Hematopoietic multipotent progenitor cell (in vitro differentiated cells): ENCODE data around the gene ILF2. TPM values are rescaled to one million over a fixed set of nuclear protein-coding genes. Genes with fewer than 3 reads are reported as not detected.

ENCODE experiments used
- DNase-seq, 3 donors: peaks; one replicate each; pipeline ENCODE4 v3.0.0-alpha.2; 2011 to 2015; ENCODE audit warnings: low read depth in 2 of 3, low spot score in 2 of 3
- total RNA-seq: library from RNA; depleted of rRNA; stranded (reverse); fragments of >200 nt; gene quantifications from one replicate; pipeline ENCODE4 v1.2.3, GENCODE V29; 2012

ILF2 gene
- total RNA-seq, 1 donor = 225 TPM

DNA sequence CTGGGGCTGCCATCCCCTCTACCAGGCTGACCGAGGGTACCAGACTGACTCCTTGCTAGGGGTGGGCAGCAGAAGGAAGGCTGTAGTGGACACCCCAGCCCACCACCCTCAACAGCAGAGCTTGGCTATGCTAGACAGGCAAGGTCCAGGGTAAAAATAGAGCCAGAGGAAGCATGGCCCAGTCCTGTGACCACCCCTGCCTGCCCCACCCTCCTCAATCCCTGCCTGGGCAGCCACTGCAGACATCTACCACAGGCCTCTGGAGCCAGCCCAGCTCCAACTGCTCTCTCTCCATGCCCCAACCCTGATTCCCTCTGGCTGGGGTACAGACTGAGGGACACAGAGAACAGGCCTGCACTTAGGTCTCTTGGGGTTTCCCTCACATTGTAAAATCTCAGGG lies 40.8 kb downstream of the ILF2 start:
- no peak for DNase-seq

- DNase-seq = no peak
Observed at GRCh38 chr1:153629343-153629665, 41.5 kb downstream of the ILF2 start.

GRCh38 chr1:153628638-153629342 lies 42.0 kb downstream of the ILF2 start:
- no peak for DNase-seq

DNA sequence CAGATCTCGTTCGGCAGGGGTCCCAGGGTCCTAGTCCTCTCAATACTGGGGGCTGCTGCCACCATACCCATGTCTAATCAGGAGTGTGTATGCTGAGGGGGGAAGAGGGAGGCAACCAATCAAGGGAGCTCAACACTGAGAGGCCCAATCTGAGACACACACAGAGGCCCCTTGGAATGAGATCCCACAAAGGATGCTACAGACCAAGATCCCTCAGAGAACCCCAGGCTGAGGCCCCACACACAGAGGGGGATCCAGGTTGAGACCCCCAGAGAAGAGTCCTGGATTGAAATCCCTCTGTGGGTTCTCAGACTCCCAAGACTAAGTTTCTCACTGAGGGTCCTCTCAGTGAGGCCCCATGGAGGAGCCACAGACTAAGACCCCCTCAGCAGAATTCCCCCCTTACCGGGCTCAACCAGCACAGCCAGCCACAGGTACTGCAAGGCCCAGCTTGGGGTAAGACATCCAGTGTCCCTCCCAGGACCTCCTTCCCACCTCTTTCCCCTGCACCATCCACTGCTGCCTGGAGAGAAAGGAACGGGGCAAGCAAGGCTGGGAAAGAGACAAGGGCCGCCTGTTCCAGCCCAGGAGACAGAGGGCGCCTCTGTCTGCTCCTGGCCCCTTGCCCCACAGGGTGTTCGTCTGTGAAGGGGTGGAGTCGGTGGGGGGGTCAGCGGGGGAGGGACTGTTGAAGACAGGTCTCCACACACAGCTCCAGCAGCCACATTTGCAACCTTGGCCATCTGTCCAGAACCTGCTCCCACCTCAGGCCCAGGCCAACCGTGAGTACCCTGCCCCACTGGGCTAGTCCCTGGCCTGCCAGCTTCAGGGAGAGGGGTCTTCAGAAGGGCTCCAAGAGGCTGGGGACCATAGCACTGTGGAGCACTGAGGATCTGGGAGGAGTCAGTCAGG lies 42.8 kb downstream of the ILF2 start, which contains the start of gene S100A1:
Gene S100A1, plus strand, starts transcription at position 720 of the 912 bp plus-strand sequence. CDS start 2,088 bp downstream, outside the sequence.
- no peak for DNase-seq

DNA sequence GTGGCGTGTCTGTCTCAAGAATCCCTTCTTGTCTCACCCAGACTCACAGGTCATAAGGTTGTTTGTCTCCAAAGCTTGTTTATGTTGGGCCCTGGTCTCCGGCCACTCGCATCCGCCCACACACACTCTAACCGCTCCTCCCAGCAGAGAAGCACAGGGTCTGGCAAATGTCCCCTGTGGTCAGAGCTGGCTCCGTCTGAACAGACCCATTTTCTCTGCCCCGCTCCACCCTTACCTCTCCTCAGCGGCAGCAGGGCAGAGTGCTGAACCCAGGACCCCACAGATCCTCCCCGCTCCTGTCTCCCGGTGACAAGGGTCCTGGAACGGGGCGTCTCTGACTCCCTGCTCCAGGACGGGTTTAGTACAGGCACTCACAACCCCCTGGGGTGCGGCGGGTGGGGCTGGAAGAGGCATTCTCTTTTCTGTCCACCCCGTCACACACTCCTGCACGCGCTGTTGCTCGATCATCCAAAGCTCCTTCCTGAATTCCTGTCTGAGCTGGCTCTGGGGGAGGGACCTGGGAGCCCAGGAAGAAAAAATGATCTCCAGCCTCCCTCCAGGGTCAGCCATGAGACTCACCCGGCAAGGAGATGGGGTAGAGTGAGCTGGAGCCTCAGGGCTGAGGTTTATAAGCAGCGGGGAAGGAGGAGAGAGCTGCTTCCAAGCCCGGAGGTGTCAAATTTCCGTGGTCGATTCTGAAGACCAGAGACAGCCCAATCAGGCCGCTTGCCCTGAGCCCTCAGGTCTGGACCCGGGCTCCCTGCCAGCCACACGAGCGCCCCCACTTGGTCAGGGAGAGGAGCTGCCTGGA lies 43.7 kb downstream of the ILF2 start, which contains the start of gene S100A13:
Gene S100A13, minus strand, starts transcription at position 602 of the 811 bp plus-strand sequence. CDS start 1,033 bp downstream, outside the sequence.
- DNase-seq = peak in 2 of 3 donors; percentile 44 to 62

DNA sequence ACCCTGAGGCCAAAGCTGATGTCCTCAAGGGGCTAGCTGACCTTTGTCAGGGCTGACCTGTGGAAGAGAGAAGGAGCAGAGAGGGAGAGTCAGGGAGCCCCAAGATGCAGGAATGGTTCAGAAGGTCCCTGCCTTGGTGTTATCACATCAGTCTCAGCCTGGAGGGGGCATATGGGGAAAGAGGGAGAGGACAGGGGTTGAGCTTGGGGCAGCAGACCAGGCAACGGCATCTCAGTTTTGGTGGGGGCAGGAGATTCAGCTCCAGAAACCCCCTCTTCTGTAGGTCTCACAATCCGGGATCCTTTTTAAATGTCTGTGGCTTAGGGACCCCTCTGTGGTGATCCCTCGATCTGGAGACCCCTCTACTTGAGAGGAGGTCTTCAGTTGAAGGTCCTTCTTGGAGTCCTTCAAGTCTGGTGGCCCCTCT lies 44.3 kb downstream of the ILF2 start:
- no peak for DNase-seq

GRCh38 chr1:153624965-153625611 lies 45.7 kb downstream of the ILF2 start:
- no peak for DNase-seq

DNA sequence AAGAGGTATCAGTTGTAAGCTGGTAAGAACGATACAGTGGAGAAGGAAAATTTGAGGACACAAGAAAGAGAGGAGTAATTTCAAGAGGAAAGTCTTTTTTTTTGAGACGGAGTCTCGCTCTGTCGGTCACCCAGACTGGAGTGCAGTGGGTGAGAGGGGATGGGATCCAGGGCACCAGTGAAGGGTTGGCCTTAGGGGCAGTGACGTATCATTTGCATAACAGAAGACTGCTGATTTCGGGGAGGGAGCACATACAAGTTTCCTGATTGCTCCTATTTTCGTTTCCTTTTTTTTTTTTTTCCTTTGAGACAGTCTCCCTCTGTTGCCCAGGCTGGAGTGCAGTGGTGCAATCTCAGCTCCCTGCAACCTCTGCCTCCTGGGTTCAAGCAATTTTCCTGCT lies 47.7 kb downstream of the ILF2 start:
- no peak for DNase-seq

DNA sequence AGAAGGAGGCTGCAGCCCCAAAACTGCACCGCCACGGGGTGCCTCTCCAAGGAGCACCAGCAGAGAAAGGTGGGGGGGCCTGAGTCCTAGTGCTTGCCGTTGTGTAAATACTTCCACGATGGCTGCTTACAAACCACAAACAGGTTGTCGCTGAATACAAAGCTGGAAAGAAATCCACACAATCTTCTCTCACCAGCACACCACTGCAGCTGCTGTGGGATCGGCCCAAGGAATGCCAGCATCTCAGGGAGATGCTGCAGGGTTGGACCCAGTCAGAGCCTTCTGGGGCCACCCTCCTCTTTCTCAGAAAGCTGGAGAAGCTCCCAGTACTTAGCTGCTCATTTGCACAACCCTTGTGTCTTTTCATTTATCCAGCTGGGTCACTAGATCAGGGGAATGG lies 51.6 kb downstream of the ILF2 start:
- no peak for DNase-seq

DNA sequence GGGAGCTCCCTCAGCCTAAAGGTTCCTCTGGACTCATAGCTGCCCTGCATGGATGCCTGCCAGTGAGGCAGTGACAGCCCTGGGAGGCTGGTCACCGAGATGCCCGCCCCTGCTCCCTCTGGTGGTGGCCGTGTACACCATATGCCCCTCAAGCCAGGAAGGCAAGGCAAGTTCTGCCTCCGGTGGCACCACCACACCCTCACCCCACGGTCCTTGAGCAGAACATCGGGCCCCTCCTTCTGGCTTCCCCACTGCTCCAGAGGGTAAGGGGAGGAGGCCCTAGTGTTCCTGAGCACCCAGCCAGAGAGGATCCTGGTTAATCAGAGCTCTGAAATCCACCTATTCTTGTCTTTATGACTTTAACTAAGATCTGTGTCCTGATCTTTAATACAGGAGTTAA lies 53.1 kb downstream of the ILF2 start:
- peak in 2 of 3 donors; percentile 34 to 47 for DNase-seq

DNA sequence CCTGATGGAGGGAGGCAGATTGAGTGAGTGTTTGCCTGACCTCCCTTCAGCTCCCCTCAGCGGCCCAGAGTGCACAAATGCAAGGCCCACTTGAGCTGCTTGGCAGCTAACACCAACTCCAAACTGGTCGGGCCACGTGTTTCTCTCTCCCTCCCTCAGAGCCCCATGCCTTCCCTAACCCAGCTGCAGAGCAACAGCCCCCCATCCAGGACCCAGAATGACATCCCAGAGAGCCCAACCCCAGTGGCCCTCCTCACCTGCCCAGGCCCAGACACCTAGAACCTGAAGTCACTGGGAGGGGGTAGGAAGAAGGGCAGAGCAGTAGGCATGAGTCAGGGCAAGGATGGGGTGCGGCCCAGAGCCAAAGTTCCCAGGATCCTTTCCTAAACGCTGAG lies 53.9 kb downstream of the ILF2 start:
- no peak for DNase-seq

DNA sequence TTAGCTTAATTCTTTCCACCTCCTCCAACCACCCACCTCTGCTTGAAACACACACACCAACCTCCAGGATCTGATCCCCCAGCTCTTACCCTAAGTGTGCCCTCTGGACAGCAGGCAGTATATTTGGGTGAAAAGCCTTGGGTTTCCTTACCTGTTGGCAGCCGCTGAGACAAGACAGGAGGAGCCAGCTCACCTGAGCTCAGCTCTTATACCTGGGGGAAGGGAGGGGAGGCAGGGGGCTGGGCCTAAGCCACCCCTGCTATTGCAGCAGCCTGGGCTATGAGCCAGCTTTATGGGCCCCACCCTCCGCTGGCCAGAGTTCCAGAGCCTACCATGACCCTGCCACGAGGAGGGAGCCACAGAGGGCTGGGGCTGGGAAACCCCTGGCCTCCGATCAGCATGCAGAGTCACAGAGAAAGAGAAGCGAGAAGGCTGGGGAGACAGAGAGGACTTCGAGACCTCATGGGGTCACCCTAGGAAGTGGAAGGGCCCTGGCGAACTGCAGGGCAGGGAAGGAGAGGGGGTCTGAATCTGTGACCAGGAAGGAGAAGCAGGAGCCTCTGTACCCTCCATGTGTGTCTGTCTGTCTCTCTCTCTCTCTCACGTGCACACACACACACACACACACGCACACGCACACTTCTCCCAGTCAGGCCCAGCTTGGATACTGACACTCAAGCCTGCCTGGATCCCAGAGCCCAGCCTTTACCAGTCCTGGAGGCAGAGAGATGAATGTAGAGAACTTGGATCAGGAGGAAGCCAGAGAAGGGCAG lies 54.5 kb downstream of the ILF2 start, which contains the start of gene S100A14:
Gene S100A14, minus strand, starts transcription at position 182 of the 773 bp plus-strand sequence. CDS start 467 bp downstream, outside the sequence.
- no peak for DNase-seq

- DNase-seq = no peak
Observed at GRCh38 chr1:153615406-153615805, 55.4 kb downstream of the ILF2 start.

DNA sequence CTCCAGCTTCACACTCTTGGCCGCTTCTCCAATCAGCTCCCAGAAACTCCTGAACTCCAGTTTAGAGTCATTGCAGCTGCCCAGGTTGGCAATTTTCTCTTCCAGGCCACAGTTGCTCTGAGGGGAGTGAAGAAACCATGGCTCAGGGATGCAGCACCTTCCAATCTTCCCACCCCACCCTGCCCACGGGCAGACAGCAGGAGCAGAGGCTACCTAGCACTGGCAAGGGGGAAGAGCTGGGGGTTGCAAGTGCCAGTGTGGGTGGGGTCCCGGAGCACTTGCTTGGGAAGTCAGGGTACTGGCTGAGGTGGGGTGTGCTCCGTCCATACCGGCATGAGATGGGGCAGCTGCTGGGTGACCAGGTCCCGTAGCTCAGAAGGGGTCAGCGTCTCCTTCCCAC lies 55.9 kb downstream of the ILF2 start:
- no peak for DNase-seq

GRCh38 chr1:153614189-153614900 lies 56.4 kb downstream of the ILF2 start:
- DNase-seq = no peak

DNA sequence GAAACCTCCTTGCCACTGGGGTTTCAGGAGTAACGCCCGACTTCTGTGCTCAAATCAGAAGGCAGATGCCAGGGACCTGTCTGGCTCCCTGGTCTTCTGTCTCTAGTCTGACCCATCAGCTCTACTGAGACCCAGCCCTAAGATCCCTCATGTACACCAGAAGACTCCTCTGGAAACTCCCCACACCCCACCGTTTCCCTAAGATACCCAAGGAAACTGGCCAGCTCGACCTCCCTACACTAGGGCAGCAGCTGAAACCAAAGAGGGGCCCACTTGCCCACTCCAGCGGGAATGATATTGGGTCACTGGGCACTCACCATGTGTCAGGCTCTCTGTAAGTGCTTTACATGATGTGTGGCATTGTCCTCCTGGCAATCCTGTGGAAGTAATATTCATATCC lies 57.4 kb downstream of the ILF2 start:
- no peak for DNase-seq

- no peak for DNase-seq
Observed at GRCh38 chr1:153612755-153613331, 58.0 kb downstream of the ILF2 start, which contains the start of gene S100A16. Gene S100A16, minus strand, starts transcription at chr1:153613137. Its CDS starts 4,986 bp downstream, at chr1:153608151.

DNA sequence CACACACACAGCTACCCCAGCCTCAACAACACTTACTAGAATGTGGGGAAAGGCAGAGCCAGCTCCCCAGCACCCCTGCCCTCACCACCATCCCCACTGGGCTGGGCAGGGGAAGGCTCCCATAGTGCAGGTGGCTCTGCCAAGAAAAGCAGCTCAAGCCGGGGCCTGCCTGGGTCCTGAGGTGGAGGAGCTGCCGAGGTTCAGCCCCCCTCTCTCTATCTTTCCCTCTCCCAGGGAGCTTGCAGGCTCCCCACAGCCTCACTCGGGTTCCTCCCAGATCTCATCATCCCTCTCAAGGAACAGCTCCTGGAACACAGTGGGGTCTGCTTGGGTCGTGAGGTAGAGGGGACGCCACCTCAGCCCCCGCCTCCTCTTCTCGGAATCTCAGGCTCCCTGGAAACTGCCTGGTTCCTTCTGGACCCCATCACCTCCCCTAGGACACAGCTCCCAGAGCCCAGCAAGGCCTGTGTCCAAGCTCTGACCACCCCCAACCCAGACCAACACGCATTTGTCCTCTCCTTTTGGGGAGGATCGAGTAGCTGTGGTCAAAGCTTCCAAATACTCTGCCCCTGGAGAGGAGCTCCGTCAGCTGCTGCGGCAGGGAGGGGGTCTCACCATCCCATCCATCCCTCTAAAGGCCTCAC lies 58.6 kb downstream of the ILF2 start:
- no peak for DNase-seq
